T-helper 22 cell (primary cell): ENCODE measurements around the gene GCK.

Source experiments
- DNase-seq: peaks from one replicate; pipeline ENCODE4 v3.0.0-alpha.2; 2020; ENCODE audit warnings: low read depth

GCK gene

DNA sequence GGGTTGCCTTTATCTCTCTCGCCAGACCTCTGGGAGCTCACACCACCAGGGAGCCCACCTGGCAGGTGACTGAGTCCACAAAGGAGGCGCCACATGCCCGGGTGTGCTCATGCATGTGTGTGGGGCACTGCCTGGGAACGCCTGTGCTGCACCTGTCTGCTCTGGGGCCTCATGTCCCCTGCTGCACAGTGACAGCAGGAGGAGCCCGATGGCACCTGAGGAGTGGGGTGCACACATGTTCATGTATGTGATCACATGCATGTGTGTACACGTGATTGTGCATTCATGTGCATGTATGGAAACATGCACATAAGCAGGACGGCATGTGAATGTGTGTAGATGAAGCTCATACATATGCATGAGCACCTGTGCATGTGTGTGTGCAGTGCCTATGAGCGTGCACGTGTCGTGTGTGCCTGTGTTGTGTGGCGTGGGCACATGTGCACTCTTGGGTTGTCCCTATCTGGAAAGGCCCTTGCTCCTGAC lies 33.6 kb upstream of the GCK start:
- no peak for DNase-seq

DNA sequence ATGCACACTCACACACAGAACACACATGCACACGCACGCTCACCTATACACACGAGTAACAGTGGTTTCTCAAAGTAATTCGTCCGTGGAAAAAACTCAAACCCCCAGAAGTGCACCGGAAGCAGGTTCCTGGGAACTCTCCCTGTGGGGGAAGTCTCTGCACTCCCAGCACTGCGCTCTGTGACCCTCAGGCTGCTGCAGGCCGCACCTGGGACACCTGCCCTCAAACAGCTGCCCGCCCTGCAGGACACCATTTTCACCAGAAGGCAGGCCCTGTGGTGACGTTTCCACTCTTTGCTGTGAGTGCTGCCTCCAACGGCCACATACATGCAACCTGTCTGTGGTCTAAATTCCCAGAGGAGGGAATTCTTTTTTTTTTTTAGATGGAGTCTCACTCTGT lies 32.8 kb upstream of the GCK start:
- no peak for DNase-seq

DNA sequence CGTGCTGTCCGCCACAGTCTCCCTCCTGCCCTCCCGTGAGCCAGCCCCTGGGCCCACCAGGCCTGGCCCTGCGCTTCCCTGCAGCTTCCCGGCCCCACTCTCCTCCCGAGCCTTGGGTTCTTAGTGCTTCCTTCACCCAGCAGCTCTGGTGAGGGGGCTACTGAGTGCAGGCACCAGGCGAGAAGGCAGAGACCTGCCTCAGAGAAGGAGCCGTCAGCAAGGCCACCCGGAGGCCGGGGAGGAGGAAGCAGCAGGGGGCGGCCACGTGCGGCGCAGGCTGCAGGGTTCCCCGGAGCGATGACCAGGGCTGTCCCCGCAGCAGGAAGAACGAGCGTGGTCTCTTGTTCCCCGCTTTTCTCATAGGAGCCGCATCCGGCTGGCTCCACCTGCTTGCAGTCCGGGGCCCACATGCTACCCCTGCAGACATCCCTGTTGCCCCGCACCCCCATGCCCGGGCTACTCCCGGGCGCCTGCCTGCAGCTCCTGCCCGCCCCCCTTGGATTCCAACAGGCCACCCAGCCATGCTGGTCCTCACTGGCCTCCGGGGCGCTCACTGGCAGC lies 32.1 kb upstream of the GCK start:
- no peak for DNase-seq

DNA sequence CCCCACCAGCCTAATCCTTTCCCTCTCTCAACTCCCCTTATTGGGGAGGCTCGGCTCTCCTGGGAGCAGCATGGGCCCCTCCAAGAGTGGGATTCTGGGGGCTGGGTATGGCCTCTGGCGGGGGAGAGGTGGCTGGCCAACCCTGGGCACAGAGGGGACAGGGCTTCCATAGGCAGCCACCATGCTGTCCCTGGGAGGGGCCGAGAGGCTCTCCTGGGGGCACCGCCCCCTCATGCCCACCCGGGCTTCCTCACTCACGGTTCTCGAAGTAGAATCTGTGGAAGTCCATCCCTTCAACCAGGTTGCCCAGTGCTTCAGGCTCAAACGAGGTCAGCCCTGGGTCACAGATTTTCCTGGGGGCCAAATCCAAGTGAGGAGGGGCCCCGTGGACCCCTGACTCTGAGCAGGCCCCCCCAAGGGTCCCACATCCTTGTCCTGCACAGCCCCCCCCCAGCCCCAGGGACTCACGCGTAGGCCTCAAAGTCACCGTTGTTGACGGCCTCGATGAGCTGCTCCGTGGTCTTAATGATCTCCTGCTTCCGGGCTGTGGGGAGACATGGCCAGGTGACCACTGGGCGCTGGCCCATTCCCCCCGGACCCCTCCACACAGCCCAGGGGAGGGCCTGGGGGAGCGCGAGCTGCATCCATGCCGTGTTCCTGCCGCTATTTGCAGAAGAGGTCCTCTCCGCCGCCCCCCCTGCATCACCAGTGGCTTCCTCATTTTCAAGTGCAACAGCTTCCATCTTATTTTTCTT lies 31.3 kb upstream of the GCK start:
- DNase-seq = no peak

DNA sequence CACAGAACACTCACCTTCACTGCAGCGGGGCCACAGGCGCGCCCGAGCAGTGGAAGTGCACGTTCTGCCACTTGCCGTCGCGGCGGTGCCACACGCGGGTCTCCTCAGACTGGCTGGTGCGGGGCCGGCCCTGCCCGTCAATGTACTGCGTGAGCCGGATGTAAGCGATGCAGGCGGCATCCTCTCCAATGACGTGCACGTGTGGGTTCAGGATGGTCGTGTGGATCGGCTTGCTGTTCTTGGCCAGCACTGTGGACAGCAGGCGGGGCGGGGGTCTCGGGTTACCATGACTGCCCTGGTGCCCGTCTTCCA lies 30.8 kb upstream of the GCK start:
- DNase-seq = no peak

DNA sequence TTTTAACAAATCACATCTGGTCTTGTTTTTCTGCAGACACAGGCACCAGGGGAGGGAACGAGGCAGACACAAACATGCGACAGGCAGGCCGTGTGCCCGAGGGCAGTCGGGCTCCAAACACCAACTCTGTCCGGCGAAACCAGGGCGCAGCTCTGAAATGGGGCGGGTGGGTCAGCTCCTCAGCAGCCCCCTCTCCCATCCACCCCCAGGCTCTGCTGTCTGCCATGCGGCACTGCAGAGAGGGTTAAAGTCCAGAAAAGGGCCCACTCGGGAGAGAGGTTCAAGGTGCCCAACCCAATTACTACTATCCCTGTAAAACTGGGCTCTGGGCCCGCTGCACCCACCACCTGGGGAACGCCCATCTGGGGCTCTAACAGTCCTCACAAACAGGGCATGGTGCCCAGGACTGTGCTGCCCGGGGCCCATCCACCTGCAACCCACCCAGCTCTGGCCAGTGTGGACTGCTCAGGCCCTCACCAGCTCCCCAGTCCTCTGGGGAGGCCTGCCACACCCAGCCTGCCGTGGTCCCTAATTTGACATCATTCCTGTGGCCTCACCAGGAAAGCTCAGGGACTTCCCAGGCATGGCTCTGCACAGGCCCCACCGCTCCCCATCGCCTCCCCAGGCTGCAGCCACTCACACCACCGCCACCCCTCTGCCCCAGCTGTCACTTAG lies 30.3 kb upstream of the GCK start:
- no peak for DNase-seq

DNA sequence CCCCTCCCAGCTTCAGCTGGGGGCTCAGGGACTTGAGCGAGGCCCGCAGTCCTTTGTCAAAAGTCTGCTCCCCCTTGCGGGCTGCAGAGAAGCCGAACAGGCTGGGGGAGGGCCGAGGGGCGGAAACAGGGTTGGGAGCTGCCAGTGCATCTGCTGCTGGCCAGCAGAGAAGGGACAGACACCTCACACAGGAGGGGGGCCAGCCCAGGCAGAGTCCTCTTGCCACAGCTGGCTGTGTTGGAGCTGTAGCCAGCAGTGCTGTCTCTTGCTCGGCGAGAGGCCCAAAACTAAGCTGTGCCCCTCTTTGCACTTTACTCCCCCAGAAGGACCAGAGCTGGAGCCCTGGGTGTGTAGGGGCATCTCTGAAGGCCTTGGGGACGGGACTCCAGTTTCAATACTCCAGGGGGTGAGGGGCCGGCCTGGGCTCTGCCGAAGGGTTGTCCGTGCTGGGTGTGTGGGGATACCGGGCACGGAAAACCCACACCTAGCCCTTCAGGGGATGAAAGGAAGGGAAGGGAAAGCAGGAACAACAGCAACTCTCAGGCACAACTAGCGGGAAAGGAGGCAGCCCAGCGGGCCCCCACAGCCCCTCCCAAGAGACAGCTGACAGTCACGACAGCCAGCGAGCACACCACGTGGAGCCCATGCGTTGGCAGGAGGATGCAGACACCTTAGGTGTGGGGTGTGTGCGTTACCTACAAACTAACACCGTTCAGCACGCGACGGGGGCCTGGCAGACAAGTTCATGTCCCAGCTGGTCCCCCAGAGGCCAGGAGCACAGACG lies 29.4 kb upstream of the GCK start:
- DNase-seq = no peak

DNA sequence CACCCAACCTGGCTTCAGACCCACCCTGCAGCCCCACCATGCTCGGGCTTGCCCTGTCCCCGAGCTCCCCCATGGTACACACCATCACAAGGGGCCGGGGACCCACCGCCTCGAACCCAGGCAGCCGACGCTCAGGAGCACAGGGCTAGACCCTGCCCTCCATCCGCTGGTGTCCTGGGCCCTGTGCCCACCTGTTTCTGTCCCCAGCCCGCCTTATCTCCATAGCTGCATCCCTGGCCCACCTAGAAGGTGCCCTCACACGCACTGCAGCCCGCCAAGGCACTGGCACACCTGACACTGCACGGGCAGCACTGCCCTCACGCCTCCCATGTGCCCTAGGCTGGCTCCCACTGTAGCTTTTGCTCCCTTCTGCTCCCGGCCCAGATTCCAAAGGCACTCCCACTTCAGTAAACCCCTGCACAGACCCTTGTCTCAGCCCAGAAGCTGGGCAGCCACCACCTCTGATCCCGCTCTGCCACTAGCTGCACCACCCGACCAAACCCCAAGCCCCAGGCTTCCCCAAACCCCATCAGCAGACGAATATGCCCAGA lies 28.7 kb upstream of the GCK start:
- DNase-seq = no peak

DNA sequence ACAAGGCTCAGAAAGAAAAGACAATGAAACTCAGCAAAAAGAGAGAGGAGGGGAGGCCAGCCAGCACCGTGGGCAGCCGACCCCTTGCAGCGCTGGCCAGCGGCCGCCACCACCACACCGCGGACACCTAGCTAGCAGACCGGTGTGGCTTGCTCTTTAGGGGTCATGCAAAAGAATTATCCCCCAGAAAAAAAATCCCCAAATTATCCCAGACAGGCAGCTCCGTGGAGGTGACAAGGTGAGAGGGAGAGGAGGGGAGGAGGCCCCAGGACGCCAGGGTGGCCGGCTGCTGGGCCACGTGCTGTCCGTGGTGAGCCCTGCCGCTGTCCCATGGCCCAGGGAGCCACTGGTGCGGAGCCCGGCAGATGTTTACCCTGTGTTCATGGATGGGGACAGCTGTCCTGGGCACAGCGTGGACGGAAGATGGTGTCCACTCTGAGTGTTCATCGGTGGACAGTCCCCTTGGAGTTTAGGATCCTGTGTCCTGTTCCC lies 28.0 kb upstream of the GCK start:
- DNase-seq = no peak

DNA sequence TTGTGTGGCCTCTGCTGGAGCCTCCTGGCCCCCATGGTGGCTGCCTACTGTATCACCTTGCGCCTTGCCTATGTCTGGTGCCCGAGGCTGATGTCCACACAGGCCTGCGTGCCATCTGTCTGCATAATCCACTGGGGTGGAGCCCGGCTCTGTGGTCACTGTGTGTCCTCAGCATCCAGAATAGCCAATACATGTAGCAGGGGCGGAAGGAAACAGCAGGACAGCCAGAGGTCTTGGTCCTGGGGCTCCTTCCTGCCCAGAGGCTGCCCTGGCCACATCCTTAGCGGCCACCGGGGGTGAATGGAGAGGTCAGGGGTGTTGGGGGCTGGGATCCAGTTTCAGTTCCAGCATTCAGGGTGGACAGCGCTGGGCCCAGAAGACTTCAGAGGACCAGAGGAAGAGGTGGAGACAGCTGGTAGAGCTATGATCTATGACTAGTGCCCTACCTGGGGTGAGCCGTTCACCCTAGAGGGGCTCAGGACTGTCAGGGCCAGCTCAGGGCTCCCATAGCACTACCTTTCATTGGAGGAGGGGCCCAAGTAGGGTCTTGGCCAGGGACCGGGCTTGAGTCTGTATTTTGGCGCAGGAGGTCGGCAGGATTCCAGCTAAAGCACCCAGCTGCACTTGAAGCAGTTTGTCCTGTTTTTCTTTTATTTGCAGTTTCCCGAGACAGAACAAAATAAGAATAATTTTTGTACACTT lies 27.4 kb upstream of the GCK start:
- DNase-seq = no peak

DNA sequence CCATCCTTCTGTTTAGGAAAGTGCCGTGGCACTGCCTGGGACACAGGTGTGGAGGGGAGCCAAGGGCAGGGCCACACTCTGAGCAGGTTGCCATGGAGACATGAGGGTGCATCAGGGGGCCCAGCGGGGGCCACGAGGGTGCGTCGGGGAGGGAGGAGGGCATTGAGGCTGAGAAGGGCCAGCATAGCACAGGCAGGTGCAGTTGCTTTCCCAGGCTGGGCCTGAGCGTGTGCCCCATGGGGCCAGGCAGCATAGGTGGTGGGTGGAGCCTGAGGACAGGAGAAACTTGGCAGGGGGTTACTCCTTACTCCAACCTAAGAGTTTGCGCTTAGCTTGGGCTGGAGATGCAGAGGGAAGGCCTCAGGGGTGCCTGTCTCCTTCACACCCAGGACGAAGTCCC lies 26.8 kb upstream of the GCK start:
- DNase-seq = no peak

DNA sequence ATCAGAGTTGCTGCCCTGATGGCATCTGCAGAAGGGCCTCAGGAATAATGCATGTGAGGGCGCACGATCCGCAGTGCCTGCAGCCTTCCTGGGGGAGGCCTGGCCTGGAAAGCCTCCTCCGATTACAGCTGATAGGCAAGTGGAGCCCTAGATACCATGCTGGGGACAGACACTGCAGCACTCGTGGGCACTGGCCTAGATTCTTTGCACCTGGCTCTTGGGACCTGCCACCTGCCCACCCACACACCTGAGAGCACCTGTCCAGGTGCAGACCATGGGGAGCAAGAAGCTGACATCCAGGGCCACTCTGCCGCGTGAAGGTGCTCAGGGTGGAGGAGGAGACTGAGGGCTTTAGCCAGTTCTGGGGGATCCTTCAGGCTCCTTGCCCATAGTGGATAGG lies 26.3 kb upstream of the GCK start:
- DNase-seq = no peak

DNA sequence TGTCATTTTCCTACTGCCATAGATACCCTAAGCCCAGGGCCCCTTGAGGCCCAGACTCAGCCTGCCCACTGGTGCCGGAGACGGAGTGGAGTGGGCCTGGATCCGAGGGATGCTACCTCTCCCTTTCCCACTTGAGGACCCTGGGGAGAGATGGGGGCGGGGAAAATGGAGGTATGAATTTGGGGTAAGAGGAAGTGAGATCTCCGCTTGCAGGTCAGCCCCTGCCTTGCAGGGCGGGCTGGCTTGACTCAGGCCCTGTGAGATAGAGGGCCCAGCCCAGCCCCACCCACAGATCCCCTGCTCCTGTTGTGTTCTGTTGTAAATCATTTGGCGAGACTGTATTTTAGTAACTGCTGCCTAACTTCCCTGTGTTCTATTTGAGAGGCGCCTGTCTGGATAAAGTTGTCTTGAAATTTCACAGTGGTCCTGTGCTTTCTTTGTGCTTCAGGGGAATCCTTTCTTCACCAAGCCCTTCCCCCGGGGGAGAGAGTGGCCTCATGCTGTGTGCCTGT lies 24.7 kb upstream of the GCK start:
- DNase-seq = no peak

DNA sequence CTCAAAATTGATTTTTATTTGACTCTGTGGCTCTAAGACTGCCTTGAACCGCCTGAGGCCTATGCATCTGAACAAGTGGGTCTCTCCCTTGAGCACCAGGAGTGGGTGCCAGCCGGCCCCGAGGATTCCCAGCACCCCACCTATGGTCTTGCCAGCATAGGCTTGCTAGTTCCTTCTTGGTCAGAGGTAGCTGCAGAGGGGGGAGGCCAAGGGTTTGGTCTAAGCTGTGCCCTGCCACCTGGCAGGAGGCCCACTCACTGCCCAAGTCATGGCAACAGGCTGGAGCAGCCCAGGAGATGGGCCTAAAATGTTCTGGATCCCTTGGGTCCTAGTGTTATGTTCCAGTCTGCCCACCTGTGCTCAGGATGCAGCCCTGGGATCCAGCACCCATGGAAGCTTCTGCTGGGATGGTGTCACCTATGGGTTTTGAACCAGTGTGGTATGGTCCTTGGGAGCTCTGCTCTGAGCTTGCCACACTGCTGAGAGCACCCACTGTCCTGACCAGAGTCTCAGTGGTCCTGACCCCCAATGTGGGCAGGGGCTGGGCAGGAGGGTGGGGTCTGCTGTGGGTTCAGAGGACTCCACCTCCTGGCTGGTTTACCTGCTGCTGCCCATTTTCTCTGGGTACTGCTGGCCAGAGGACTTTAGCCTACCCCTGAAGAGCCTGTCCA lies 24.1 kb upstream of the GCK start:
- DNase-seq = no peak

DNA sequence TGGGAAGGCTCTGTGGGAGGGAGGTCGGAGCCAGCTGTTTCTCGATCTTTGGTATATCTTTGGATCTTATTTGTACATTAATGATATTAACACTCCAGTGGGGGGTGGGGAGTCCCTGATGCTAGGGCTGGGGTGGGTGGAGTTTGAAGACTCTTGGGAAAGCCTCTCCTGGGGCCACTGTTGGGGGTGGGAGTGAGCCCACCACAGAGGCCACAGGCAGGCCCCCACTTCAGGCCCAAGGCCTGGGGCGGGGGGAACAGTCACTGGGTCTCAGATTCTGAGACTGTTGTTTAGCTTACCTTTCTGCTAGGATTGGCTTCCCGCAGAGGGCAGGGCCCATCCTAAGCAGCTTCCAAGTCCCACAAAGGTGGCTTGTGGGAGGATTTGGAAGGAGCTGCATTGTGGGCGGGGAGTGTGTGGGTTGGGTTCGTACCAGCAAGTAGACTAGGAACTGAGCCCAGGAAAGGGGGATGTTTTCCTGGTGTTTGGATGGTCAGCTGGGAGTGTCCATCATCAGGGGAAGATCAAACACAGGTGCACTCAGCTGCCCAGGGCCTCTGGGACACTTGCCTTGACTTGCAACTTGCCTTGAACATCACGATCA lies 23.4 kb upstream of the GCK start:
- DNase-seq = no peak

DNA sequence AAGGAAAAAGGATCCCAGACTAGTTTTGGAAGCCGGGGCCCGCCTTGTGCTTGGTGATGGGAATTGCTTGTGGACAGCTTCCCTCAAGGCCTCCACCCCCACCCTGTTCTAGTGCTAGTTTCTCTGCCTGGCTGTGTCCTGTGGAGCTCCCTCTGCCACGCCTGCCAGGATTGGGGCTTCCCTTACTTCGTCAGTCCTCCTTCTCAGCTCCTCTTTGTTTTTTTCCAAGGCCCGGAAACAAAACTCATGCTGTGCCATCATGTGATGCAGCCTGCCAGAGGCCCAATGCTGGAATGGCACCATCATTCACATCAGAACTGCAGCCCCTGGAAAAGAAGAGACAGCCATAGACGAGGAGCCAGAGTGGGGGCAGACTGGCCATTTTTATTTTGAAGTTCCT lies 22.8 kb upstream of the GCK start:
- DNase-seq = no peak

DNA sequence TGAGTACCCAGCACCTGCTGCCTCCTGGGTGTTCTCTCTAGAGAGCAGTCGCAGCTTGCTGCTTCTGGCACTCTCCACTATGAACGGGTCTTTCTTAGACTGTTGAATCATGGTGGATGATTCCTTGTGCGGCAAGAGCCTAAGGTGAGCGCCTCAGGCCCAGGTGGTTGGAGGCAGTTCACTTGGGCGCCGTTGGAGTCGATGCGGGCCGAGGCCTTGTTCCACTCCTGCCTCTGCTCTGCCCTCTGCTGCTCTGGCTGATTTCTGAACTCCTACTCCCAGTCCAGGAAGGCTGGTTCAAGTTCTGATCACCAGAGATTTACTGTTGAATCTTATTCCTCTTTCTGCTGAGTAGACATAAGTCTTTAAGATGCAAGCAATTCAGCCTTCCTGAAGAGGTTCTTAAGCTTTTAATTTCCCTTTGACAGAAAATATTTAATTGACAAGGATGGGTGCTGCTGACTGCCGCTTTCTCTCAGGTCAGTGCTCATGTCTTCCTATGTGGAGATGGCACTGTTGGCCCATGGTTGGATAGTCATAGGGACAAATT lies 22.0 kb upstream of the GCK start:
- no peak for DNase-seq

DNA sequence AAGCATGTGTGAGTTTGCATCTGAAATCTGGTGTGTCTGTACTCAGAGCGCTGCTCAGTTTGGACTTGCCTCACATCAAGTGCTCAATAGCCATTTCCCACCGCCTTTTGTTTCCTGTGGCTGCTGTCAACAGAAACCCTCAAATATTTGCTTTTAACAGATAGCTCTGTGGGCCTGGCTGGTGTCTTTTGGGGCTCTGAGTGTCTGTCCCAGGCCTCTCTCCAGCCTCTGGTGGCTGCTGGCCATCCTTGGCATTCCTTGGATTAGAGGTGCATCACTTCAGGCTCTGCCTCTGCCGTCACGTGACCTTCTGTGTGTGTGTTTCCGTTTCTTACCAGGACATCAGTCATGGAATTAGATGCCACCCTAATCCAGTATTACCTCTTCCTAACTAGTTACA lies 20.9 kb upstream of the GCK start:
- DNase-seq = no peak

DNA sequence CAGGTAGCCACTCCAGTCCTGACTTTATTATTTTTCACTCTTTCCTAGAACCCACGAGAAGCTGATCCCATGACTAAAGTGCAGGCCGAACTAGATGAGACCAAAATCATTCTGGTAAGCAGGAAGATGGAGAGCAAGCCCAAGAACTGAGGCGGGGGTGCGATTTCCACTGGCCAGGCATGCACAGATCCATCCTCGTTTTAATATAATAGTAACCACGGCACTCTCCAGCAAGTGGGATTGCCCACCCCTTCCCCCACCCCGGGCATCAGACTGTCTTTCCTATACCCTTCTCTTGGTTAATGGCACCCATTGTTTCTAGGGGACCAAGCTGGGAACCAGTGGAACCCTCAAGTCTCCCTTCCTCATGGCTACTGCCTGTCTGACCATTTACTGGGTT lies 18.8 kb upstream of the GCK start:
- no peak for DNase-seq

DNA sequence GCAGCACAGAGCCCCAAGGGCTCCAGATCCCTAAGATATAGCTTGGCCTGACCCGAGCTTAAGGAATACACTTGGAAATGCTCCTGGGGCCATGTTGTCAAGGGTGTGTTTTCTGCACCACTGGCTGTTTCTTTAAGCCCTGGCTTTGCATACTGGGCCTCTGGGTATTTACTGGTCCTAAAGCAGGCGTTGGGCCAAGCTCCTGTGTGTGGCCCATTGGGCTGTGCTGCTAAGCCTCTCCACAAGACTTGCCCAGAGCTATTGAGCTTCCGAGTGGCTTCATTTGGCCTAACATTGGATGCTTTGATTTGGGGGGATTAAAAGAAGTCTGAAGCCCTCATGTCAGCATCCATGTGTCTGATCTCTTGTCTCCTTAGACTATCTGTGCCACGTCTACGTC lies 16.8 kb upstream of the GCK start:
- DNase-seq = no peak
